CD4-positive, alpha-beta T cell treated with Interferon alpha-2 for 1 hour (primary cell): Measurements from ENCODE around the gene THSD7A.

ENCODE experiments used
- DNase-seq, 2 donors: peaks; one replicate each; pipeline ENCODE4 v3.0.0-alpha.2; 2020 to 2022

Gene THSD7A

DNA sequence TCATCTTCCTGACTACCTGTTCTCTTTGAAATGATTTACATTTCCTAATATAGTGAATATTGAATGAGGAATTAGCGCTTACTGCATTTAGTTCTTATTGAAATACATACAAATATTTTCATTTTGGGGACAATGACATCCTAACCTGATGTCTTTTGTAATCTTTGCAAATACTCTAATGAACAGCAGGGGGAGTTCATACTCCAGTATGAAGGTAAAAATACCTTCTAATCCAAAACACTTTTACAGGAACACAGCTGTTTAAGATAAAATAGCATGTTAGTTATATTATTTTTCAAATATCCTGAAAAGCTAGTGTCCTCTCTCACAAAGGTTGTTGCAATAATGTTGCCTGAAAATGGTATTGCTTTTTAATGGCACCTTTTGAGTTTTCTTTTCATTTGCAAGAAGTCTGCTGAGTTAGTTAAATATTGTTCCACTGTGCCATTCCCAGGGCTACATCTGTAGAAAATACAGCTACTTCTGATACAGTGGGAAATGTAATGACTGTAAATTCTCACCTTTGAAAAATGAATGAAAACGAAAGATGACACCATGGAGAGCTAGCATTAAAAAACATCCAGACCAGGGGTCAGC is 458.4 kb downstream of the THSD7A start:
- DNase-seq = no peak

DNA sequence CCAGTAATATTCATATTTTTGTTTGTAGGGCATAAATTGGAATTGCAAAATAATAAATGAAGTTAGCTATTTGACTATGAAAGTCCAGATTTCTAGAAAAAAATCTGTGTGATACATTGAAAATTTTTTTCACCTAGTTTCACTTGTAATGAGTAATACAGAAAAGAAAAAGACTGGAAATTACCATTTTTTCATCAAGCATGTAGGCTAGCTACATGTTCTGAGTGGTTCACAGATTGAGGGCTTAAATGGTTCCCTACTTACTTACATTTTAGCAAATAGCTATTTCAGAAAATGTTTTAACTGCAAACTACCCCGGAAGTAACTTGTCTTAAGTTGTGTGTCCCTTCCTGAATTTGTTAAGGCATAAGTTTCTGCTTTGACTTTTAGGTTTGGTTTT is 462.3 kb downstream of the THSD7A start:
- no peak for DNase-seq

DNA sequence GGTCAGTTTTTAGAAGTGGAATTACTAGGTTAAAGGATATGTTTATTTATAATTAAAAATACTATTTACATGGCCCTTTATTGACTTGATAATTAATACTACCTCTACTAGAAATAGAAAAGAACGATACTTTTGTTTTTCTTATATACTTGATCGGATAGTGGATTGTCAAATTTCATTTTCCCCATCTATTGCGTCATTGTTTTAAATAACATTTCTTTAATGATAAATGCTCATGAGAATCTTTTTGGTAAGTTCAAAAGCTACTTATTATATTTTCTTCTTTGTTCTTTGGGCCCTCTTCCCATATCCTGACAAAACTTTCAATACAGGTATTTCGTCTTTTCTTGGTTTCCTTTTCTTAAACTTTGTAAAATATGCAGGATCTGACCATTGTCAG is 465.9 kb downstream of the THSD7A start:
- no peak for DNase-seq

DNA sequence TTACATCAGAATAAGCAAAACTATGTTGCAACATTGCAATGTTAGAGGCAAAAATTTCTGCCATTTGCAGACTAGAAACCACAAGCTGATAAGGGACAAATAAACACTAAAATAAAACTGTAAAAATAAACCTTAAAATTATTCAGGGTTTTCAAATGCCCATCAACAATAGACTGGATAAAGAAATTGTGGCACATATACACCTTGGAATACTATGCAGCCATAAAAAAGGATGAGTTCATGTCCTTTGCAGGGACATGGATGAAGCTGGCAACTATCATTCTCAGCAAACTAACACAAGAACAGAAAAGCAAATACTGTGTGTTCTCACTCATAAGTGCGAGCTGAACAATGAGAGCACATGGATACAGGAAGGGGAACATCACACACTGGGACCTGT is 473.4 kb downstream of the THSD7A start:
- no peak for DNase-seq

DNA sequence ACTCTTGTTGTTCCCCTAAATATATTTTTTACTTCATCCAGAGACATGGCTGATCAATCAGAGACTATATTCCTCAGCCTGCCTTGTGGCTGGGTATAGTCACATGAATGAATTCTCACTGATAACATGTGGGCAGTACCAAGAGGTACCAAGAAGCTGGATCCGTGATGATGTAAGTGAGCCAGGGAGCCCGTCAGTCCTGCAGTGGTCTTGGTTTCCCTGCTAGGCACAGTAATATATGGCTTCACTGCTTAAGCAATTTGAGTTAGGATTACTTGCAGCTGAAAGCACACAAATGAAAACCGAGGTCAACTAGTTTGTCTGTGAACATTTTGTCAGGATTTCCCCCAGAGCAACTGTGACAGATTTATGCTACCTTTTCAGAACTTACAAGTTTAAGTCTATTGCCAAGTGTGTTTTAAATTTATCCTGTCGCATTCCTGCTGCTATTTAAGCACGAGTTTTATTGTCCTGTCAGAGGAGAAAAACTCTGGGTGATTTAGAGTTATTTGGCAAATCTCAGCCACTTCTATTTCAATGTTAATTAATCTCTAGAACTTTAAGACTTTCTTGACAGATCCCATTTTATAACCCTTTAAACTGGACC is 476.5 kb downstream of the THSD7A start:
- DNase-seq = no peak

DNA sequence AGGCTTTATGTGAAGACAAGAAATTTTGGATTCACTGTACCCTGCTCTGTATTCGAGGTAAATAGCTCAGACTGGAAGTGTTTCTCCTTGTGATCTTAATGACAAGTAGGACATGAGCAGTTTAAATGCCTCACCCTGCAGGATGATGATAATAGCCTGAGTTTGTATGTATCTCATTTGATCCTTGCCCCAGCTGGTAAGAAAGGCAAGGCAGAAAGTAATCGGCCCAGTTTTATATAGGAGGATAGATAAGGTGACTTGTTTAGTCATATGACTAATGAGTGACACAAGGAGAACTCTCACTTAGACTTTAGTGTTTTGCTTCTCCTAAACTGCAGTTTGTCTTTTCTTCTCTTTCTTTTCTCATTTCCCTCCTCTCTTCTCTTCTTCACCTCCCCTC is 485.7 kb downstream of the THSD7A start:
- DNase-seq = no peak

DNA sequence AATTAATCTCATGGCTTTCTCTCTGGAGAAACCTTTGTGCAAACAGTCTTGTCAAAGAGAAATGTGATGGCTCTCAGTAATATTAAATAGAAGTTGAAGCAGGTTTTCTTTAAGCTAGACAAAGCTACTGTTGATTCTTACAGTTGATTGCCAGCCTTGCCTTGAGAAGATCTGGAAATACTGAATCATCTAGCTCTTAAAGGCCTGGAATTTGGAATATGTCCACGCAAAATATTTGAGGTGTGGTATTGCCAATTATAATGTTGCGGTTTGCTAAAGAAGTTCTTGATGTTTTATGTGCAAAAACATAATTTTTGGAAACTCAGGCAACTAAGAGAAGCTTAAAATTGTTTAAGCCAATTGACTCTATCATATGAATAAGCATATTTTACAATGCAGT is 486.4 kb downstream of the THSD7A start:
- no peak for DNase-seq

DNA sequence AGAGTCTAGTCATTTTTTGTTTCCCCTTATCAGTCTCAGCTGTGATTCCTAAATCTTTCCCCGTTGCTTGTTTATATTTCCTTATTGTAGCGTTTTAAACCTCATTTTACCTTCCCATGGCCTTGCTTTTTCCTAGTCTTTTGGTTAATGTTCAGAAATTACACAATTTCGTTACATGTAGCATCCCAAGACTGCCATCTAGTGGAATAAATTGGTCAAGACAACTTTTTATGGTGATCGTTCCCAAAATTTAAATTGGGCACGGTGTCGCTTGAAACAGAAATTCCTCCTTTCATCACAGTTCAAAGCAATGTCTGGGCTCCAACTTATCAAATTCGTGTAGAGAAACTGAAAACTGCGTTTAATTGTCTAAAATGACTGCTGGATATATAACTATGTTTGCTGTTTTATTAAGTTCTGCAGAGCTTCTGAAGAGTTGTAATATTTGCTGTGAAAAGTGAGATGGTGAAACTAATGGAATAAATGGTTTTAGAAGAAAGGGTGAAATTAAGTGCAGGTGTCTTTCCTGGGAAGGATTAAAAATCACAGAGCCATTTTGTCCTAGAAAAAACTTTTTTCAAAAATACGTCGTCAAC is 488.1 kb downstream of the THSD7A start:
- DNase-seq = peak in 1 of 2 donors; percentile 43

DNA sequence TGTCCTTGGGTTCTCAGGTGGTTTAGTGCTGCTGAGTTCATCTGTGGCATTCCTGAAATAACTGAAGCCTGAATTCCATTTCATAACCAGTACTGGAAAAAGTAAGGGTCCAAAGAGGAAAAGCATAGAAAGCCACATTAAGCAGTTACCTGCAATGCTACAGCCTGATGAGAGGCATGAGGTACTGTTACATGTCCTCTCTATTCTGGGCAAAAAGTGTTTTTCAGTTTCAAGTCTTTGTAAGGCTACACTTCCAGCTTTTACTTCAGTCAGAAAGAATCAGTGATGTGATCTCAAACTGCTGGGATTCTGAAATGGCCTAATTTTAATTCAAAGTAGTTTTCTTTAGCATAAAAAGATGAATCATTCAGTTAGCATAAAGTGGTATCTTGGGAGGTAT is 488.9 kb downstream of the THSD7A start:
- no peak for DNase-seq

DNA sequence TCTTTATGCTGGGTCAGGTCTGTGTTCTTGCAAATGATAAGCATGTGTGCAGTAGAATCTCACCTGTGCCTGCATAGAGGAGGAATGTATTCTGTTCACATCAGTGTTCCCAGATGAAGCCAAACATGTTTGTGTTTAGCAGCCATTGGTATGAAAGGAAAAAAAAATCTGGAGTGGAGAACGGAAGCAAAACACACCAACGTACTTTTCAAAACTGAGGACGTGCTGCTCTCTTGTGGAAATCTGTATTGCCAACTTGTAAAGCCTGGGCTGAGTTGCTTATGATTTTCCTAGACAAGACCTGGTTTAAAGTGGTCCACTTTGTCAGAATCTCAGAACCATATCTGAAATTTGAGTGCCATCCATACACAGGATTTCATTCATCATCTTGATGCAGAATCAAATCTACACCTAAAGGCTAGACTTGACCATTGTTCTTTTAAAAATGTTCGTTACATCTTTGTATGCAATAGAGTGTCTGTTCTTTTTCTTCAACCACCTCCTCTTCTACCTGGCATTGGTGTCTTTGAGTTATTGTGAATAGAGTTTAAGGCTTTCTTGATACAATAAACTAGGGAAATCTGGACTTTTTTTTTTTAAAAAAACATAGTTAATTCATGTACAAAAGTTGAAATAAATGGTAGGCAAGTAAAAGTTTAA is 490.6 kb downstream of the THSD7A start:
- no peak for DNase-seq

DNA sequence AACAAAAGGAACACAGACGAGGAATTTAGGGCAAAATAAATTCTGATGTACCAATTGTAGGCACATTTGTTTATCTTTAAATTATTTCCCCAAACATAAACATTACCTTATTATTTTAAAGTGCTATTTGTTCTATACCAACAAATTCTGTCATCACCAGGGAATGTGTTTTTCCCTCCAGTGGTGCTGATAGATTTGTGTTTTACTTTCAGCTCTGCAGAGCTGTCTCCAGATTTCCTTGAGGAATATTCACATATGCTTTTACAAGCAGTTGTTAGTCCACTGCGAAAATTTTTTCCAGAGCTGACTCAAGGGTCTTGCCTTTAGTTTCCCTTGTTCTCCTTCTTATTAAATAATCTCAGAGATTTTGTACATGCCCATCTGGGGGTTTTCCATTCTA is 495.6 kb downstream of the THSD7A start:
- no peak for DNase-seq

DNA sequence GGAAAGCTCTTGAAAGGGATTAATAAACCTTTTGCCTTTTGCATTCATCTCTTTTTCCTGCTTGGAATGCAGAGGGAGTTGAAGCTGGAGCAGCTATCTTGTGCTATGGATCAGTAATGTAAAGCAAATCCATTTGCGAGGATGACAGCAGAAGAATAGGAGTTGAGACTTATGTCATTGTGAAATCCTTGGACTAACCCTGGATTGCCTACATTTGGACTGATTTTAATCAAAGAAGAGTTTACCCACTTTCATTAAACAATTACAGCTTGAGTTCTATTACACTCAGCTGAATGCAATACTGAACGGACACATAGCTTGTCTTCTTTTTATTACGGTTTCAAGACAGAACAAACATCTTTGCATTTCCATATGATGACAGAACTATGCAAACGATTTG is 496.1 kb downstream of the THSD7A start:
- no peak for DNase-seq

DNA sequence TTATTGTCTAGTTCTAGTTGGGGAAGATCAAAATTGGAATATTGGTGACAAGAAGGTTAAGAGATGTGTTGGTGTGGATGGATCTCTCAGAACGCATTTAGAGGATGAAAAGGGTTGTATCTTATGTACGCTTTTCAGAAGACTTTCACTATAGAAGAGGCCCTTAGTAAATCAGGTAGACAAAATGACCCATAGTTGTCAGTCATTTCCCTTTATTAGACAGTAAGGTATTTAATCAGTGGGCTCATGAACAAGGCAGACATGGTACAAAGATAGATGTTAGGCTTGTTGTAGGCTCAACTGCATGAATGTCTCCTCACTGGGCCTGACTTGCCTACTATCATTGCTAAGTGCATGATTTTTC is 499.2 kb downstream of the THSD7A start:
- DNase-seq = no peak

DNA sequence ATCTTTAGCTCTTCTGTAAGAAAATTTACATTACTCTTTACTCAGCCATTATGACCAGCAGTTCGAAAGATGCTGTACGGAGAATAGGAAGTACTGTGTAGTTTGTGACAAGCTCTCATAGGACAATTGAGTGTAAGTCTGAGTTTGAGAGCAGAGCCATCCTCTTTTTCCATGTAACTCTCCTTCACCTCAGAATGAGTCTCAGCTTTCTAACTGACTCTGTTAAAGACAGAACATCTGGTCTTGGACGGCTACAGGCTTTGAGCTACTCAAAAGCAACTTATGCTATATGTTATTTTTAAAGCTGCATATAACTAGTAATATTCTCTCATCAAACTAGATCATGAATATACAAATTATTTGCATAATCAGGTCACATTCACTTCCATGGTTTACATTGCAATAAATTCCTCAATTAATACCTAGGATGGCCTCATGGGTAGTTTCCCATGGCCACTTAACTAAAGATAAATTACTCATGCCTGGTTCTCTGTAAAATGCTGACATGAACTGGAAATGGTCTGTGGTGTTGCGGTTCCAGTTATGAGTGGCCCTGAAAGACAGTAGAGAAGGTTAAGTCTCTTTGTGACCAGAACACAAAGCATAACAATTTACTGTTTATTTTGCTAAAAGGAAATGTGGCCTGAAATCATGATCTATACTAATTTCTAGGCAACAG is 499.7 kb downstream of the THSD7A start:
- DNase-seq = no peak

DNA sequence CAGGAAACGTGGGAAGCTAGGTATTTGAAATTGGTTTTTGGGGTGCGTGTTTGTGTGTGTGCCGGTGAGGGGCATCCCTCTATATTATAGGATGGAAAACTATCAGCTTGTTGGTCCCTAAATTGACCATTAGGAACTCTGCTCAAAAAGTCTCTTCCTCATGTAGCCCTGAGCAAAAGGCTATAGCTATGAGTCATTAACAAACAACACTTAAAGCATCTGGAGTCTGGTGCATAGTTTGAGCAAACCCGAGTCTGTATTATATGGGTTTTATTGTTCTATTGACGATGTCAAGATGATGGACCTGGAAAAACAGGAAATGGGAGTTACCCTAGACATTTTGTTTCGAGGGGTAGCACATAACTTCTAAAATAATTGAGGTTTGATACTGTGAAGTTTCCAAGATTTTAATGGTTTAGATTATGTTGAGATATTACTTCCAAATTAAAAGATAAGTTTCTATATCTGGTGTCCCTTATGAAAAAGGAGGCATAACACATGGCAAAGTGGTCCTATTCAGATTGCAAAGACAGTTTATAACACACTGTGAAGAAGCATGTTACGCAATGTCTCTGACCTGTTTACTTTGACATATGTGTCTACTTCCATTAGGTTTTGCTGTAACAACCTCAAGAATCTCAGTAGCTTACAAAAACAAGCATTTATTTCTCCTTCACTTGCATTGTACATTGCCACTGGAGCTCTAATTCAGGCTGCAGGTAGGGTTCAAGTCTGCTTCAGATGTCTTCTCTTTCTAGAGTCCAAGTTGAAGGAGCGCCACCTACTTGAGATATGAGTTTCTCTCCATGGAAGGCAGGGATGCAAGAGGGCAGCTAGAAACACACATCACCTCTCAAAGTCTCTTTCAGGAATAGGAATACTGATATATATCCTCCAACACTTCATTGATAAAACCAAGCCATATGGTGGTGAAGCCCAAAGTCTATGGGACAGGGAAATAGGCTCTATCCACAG is 500.6 kb downstream of the THSD7A start:
- no peak for DNase-seq

DNA sequence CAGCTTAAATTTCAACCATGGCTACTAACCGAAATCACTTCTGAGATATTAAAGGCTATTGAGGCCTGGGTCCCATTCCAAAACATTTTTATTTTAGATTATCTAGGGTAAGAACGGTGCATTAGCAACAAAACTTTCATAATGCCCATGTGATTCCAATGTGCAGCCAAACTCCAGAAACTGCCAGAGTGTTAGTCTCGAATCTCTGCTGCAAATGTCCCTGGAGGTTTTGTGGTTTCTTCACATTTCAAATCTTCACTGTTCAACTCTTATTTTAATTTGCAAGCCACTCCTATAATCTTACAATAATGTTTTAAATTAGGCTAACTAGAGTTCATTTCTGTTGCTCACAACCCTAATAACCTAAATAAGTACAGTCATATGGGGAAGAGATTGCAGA is 501.3 kb downstream of the THSD7A start:
- no peak for DNase-seq

DNA sequence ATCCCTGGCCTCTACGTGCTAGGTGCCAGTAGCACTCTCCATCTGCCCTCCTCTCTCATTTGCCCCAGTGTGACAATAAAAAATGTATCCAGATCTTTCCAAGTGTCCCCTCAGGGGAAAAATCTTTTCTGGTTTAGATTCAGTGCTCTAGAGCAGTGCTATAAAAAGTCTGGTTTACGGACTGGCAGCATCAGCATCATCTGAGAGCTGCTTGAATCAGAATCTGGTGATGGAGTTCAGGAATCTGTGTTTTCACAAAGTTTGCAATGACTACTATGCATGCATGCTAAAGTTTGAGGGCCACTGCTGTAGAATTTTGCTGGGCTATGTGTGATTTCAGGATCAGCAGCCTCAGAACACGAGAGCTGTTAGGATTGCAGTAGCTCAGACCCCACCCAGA is 501.8 kb downstream of the THSD7A start:
- no peak for DNase-seq

DNA sequence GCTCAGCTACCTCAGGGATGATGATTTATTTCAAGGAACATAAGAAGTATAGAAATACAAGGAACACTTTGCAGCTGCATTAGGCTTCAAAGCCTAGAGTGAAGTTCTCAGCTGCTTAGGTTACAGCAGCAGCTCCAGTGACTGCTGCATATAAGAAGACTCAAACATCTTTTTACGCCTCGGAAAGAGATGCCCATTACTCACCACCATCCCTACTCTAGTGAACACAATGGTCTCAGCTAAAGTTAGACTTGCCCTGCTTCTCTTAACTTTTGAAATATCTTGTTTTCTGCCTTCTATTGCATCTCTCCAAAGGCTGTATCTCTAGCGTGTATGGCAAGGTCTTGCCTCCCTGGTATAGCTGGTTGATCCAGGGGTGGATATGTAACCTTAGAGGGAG is 502.4 kb downstream of the THSD7A start:
- no peak for DNase-seq

DNA sequence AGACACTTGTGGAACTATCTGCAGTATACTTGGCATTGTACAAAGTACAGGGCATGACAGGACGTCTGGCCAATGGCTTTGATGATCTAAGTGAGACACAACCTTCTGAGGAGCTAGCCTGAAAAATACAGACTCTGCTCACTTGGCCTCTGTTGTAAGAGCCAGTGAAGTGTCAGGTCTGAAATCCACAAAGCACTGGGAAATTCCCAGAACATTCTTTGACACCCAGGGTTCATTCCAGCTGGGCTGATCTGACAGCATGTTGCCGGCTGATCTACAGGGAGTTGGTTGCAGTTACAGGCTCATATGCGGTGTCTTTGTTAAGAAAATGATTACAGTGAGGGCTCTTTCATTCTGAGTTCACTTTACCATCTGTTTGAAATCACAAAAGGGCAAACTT is 503.7 kb downstream of the THSD7A start:
- DNase-seq = no peak

DNA sequence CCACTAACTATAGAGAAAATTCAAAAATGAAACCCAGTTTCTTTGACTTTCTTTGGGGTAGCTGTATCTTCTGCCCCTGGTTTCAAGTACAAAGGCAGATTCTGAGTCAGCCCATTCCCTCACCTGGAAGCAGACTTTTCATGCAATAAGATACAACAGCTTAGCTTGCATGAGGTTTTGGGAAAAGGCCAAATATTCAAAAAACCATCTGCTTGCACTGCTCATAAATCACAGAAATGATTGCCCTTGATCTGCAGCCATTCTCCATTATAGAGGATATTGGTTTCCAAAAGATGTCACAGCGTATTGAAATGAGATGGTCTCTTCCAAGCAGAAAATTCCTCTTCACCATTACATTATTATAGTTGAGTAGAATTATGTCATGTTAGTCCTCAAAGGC is 504.4 kb downstream of the THSD7A start:
- DNase-seq = no peak
